ENCODE results near the gene ADAD2. TPM values are rescaled to one million over a fixed set of nuclear protein-coding genes. Genes with fewer than 3 reads are reported as not detected.

The ADAD2 gene
- total RNA-seq, 2 experiments from 2014 or later = 0.19 TPM; not detected in 1

DNA sequence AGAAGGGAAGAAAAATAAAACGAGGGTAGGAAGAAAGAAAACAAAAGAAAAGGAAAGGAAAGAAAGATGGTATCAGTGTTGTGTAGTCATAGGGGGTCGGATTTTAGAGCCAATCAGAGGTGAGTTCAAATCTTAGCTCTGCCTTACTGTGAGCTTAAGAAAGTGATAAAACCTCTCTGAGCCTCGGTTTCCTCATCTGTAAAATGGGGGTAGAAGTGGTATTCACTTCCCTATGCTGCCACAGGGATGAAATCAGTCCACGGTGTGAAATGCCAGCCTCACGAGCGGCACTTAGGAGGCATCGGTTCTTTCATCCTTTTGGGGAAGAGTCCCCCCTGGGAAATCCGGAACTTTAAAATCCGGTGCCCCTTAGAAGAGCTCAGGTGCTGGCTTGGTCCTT is 42.8 kb downstream of the ADAD2 start:
- no peak overlapping the region for H3K27ac Mint-ChIP-seq
- H3K9me3 Mint-ChIP-seq = no peaks in the 10 kb centered on the region
- peaks cover 4% of the 10 kb centered on the region for H3K27me3 Mint-ChIP-seq
- POLR2A ChIA-PET = interaction anchor here (0.6 kb wide), 1 partner anchor 10 kb away, joined by 3 read pairs; no protein-coding TSS in a partner anchor
- H3K4me1 Mint-ChIP-seq (ENCODE audit: low read depth) = no peaks in the 10 kb centered on the region
- intact Hi-C loops (cut with micrococcal nuclease) = no loop called here
- H3K4me3 Mint-ChIP-seq = no peak overlapping the region
- no peak for DNase-seq
- CTCF ChIA-PET = no interaction called here
- no peaks in the 10 kb centered on the region for H3K36me3 Mint-ChIP-seq

DNA sequence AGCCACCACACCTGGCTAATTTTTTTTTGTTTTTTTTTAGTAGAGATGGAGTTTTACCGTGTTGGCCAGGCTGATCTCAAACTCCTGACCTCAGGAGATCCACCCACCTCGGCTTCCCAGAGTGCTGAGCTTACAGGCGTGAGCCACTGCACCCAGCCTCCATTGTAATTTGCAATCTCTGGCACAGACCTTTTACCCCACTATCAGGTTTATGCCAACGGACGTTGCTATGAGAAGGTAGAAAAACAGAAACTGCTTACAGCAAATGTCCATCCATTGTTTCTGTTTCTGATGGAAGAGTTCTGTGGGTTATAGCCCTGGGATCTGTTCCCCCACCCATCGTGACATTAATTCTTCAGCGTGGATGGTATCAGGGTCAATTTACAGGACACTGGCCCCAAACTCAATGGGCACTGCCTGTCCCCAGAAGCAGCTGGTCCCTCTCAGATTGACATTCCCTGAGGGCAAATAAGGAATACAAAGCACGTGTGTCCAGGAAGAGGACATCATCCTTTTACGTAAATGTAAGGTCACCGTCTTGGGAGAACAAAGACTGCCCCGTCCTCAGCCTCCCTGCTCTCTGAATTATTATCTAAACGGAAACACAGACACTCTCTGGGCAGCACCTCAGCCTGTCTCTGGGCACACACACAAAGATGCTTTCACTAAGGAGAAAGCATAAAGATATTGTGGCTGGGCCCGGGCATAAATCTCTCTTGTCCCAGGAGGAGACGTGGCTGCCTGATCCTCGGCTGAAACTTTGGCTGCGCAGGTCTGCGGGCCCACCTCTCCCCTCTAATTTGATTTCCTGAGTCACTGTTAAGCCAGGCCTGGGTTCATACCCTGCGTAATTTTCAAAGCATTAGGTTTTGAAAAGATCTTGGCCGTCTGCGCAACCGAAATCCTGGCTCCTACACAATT is 43.6 kb downstream of the ADAD2 start:
- POLR2A ChIA-PET = interaction anchor here (0.6 kb wide), 1 partner anchor 9 kb away, joined by 3 read pairs; no protein-coding TSS in a partner anchor
- no peak overlapping the region for H3K4me3 Mint-ChIP-seq
- H3K27me3 Mint-ChIP-seq = peaks cover 7% of the 10 kb centered on the region
- no peaks in the 10 kb centered on the region for H3K4me1 Mint-ChIP-seq (ENCODE audit: low read depth)
- no peaks in the 10 kb centered on the region for H3K9me3 Mint-ChIP-seq
- no peaks in the 10 kb centered on the region for H3K36me3 Mint-ChIP-seq
- CTCF ChIA-PET = no interaction called here
- DNase-seq = no peak
- H3K27ac Mint-ChIP-seq = no peak overlapping the region
- intact Hi-C loops (cut with micrococcal nuclease) = no loop called here

- Mint-ChIP-seq H3K9me3 (no peaks in the 10 kb centered on the region), H3K36me3 (no peaks in the 10 kb centered on the region), H3K27me3 (peaks cover 13% of the 10 kb centered on the region), H3K4me1 (ENCODE audit: low read depth) (no peaks in the 10 kb centered on the region), H3K4me3 (no peak overlapping the region), H3K27ac (no peak overlapping the region)
- POLR2A ChIA-PET = no interaction called here
- CTCF ChIA-PET = no interaction called here
- intact Hi-C loops (cut with micrococcal nuclease) = no loop called here
- DNase-seq = no peak
These were observed 45.7 kb downstream of the ADAD2 start for GRCh38 chr16:84236671-84237070.

DNA sequence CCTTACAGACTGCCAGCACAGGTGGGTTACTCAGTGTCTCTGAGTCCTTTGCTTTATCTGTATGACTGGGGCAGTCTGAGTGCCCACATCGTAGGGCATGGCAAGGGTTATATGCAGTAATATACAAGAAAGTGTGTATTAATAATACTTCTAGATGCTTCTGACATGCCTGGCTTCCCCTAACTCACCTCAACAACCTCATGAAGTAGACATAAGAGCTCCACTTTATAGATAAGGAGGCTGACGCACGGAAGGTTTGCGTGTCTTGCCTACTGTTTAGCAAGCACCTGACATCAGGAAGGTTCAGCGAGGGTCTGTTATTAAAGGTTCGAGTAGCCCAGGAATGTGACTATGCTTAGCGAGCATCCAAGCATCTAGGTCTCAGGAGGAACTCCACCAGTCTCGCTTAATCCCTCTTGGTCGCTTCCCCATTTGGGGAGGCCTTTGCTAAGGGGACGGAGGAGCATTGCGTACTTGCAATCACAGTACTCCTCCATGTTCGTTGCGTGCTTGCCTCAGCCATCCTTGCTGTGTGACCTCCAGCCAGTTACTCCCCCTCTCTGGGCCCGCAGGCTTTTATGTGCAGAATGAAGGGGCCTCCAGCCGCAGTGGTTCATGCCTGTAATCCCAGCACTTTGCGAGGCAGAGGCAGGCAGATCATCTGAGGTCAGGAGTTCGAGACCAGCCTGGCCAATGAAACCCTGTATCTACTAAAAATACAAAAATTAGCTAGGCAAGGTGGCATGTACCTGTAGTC is 47.2 kb downstream of the ADAD2 start:
- ChIA-PET POLR2A (no interaction called here), CTCF (interaction anchor here (0.8 kb wide), 1 partner anchor 434 kb away, joined by 3 read pairs; no protein-coding TSS in a partner anchor)
- no peak overlapping the region for H3K27ac Mint-ChIP-seq
- no peak for DNase-seq
- H3K36me3 Mint-ChIP-seq = no peaks in the 10 kb centered on the region
- no peaks in the 10 kb centered on the region for H3K4me1 Mint-ChIP-seq (ENCODE audit: low read depth)
- H3K27me3 Mint-ChIP-seq = peaks cover 17% of the 10 kb centered on the region
- H3K4me3 Mint-ChIP-seq = no peak overlapping the region
- intact Hi-C loops (cut with micrococcal nuclease) = no loop called here
- no peaks in the 10 kb centered on the region for H3K9me3 Mint-ChIP-seq

GRCh38 chr16:84239141-84239769 is 48.3 kb downstream of the ADAD2 start:
- intact Hi-C loops (cut with micrococcal nuclease) = no loop called here
- H3K9me3 Mint-ChIP-seq = peaks cover under 1% of the 10 kb centered on the region
- no peaks in the 10 kb centered on the region for H3K36me3 Mint-ChIP-seq
- POLR2A ChIA-PET = no interaction called here
- DNase-seq = no peak
- peaks cover 18% of the 10 kb centered on the region for H3K27me3 Mint-ChIP-seq
- no peaks in the 10 kb centered on the region for H3K4me1 Mint-ChIP-seq (ENCODE audit: low read depth)
- H3K27ac Mint-ChIP-seq = no peak overlapping the region
- CTCF ChIA-PET = interaction anchor here (0.8 kb wide), 1 partner anchor 433 kb away, joined by 3 read pairs; no protein-coding TSS in a partner anchor
- no peak overlapping the region for H3K4me3 Mint-ChIP-seq

DNA sequence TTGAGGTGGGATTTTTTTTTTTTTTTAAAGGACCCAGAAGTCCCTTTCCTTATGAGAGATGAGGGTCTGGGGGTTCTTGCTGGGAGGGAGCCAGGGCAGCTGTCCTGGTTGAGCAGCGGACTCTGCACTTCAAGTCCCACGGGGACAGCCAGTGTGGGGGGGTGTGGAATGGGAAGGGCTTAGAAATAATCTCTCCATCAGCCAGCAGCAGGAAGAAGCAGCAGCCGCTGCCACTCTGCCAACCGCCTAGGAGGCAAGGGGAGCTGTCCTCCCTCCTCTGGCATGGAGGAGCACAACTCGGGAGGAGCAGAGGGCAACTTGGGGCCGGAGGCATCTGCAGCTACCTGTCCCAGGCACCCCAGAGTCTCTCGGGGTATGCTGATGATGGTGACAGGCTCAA is 49.0 kb downstream of the ADAD2 start, which contains the start of gene KCNG4:
Gene KCNG4, minus strand, starts transcription at position 104 of the 400 bp plus-strand sequence. CDS start 2,527 bp downstream, outside the sequence.
- intact Hi-C loops (cut with micrococcal nuclease) = no loop called here
- Mint-ChIP-seq H3K27ac (no peak within 1 kb of the TSS), H3K9me3 (peaks cover 4% of the 10 kb centered on the region), H3K4me3 (no peak within 1 kb of the TSS), H3K4me1 (ENCODE audit: low read depth) (no peaks in the 10 kb centered on the region), H3K36me3 (no peaks in the 10 kb centered on the region), H3K27me3 (peaks cover 20% of the 10 kb centered on the region)
- ChIA-PET POLR2A (no interaction called here), CTCF (no interaction called here)
- DNase-seq = no peak

- intact Hi-C loops (cut with micrococcal nuclease) = no loop called here
- Mint-ChIP-seq H3K27ac (no peak overlapping the region), H3K36me3 (no peaks in the 10 kb centered on the region), H3K9me3 (peaks cover 4% of the 10 kb centered on the region), H3K4me3 (no peak overlapping the region), H3K4me1 (ENCODE audit: low read depth) (no peaks in the 10 kb centered on the region), H3K27me3 (peaks cover 20% of the 10 kb centered on the region)
- no peak for DNase-seq
- ChIA-PET POLR2A (no interaction called here), CTCF (no interaction called here)
These were observed 49.5 kb downstream of the ADAD2 start for GRCh38 chr16:84240455-84240854.

DNA sequence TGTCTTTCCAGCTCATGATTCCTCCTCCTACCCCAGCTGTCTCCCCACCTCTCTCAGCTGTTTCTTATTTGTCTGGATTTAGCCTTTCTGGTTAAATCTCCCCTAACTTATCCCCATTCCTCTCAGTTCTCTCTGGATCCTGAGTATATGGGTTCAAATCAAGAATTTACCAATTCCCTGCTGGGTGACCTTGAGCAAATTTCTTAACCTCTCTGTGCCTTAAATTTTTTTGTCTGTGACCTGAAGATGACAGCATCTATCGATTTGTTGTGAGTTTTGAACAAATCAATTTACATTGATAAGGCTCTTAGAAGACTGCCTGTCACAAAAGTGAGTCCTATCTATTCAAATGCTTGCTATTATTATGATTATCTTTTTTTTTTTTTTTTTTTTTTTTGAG is 50.8 kb downstream of the ADAD2 start:
- no peaks in the 10 kb centered on the region for H3K4me1 Mint-ChIP-seq (ENCODE audit: low read depth)
- CTCF ChIA-PET = no interaction called here
- peaks cover 20% of the 10 kb centered on the region for H3K27me3 Mint-ChIP-seq
- intact Hi-C loops (cut with micrococcal nuclease) = no loop called here
- POLR2A ChIA-PET = no interaction called here
- H3K36me3 Mint-ChIP-seq = no peaks in the 10 kb centered on the region
- H3K4me3 Mint-ChIP-seq = no peak overlapping the region
- DNase-seq = no peak
- H3K27ac Mint-ChIP-seq = no peak overlapping the region
- peaks cover 4% of the 10 kb centered on the region for H3K9me3 Mint-ChIP-seq

DNA sequence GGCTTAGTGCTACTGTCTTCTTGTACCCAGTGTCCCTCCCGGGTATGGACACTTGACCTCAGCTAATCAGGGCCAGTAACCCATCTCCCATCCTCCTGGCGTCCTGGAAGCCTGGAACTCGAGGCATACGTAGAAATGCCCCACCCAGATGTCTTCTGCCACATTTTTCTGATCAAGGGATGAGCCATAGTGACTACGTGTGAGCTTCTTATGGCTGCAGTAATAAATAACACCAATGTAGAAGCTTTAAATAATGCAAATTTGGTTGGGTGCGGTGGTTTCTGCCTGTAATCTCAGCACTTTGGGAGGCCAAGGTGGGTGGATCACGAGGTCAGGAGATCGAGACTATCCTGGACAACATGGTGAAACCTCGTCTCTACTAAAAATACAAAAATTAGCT is 51.9 kb downstream of the ADAD2 start:
- no peak for DNase-seq
- ChIA-PET POLR2A (no interaction called here), CTCF (no interaction called here)
- Mint-ChIP-seq H3K9me3 (peaks cover 4% of the 10 kb centered on the region), H3K27ac (no peak overlapping the region), H3K27me3 (peaks cover 20% of the 10 kb centered on the region), H3K4me3 (no peak overlapping the region), H3K36me3 (no peaks in the 10 kb centered on the region), H3K4me1 (ENCODE audit: low read depth) (no peaks in the 10 kb centered on the region)
- intact Hi-C loops (cut with micrococcal nuclease) = no loop called here

GRCh38 chr16:84243732-84244131 is 52.8 kb downstream of the ADAD2 start:
- DNase-seq = no peak
- H3K4me3 Mint-ChIP-seq = no peak overlapping the region
- intact Hi-C loops (cut with micrococcal nuclease) = no loop called here
- ChIA-PET CTCF (no interaction called here), POLR2A (interaction anchor here (0.6 kb wide), 1 partner anchor 10 kb away, joined by 3 read pairs; no protein-coding TSS in a partner anchor)
- H3K9me3 Mint-ChIP-seq = peaks cover 4% of the 10 kb centered on the region
- H3K27ac Mint-ChIP-seq = no peak overlapping the region
- H3K36me3 Mint-ChIP-seq = no peaks in the 10 kb centered on the region
- H3K27me3 Mint-ChIP-seq = peaks cover 20% of the 10 kb centered on the region
- no peaks in the 10 kb centered on the region for H3K4me1 Mint-ChIP-seq (ENCODE audit: low read depth)

DNA sequence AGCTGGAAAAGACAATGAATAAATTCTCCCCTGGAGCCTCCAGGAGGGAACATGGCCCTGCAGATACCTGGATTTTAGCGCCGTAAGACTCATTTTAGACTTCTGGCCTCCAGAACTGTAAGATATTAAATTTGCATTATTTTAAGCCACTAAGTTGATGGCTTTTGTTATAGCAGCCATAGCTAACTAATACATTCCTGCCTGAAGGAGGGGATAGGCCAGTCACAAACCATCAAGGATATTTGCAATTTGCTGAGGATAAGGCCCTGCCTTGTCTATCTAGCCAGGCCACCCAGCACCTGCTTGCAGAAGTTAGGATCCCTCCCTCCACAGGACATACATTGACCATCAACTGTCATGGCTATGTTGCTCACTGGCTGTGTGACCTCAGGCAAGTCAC is 53.8 kb downstream of the ADAD2 start:
- POLR2A ChIA-PET = no interaction called here
- Mint-ChIP-seq H3K4me3 (no peak overlapping the region), H3K27ac (no peak overlapping the region), H3K36me3 (no peaks in the 10 kb centered on the region), H3K27me3 (peaks cover 16% of the 10 kb centered on the region), H3K4me1 (ENCODE audit: low read depth) (no peaks in the 10 kb centered on the region), H3K9me3 (peaks cover 4% of the 10 kb centered on the region)
- intact Hi-C loops (cut with micrococcal nuclease) = no loop called here
- CTCF ChIA-PET = no interaction called here
- DNase-seq = no peak

Data from activated CD4-positive, alpha-beta memory T cell treated with anti-CD3 and anti-CD28 coated beads for 36 hours (primary cell).